H9 (cell line): ENCODE data around the gene PCDHGB4. TPM values are rescaled to one million over a fixed set of nuclear protein-coding genes. Genes with fewer than 3 reads are reported as not detected.

Experiments used
- DNase-seq: peaks from one replicate; pipeline ENCODE4 v3.0.0-alpha.2; 2017
- H2AFZ ChIP-seq: one replicate; pipeline ENCODE4 v1.6.1; 2013; ENCODE audit warnings: mild to moderate bottlenecking, low read length, control low read depth, moderate library complexity
- H2AK5ac ChIP-seq: 2 replicates; pipeline ENCODE4 v1.6.1; 2013; ENCODE audit warnings: low read length, control low read depth, mixed read lengths; ENCODE audit not compliant: insufficient read length
- H2BK120ac ChIP-seq: one replicate; pipeline ENCODE4 v1.6.1; 2013; ENCODE audit warnings: low read depth, mild to moderate bottlenecking, low read length, control low read depth, inconsistent platforms; ENCODE audit not compliant: poor library complexity, severe bottlenecking
- H2BK12ac ChIP-seq: 2 replicates; pipeline ENCODE4 v1.6.1; 2013; ENCODE audit warnings: low read length, control low read depth, mixed read lengths, low read depth; ENCODE audit not compliant: insufficient read length
- H2BK15ac ChIP-seq: 2 replicates; pipeline ENCODE4 v1.6.1; 2013; ENCODE audit warnings: low read depth, low read length, control low read depth
- H2BK20ac ChIP-seq: one replicate; pipeline ENCODE4 v1.6.1; 2013; ENCODE audit warnings: low read depth, mild to moderate bottlenecking, low read length, control low read depth, inconsistent platforms; ENCODE audit not compliant: poor library complexity, severe bottlenecking
- H2BK5ac ChIP-seq: 2 replicates; pipeline ENCODE4 v1.6.1; 2013; ENCODE audit warnings: low read length, control low read depth, mixed read lengths; ENCODE audit not compliant: insufficient read length
- H3K14ac ChIP-seq: 2 replicates; pipeline ENCODE4 v1.6.1; 2013; ENCODE audit warnings: low read length, control low read depth; ENCODE audit not compliant: insufficient read depth
- H3K18ac ChIP-seq: 2 replicates; pipeline ENCODE4 v1.6.1; 2013; ENCODE audit warnings: low read depth, mild to moderate bottlenecking, mixed read lengths, low read length, control low read depth; ENCODE audit not compliant: insufficient read length
- H3K23ac ChIP-seq: 2 replicates; pipeline ENCODE4 v1.6.1; 2013; ENCODE audit warnings: low read length, control low read depth, mixed read lengths, low read depth; ENCODE audit not compliant: insufficient read length
- H3K23me2 ChIP-seq: 2 replicates; pipeline ENCODE4 v1.6.1; 2013; ENCODE audit warnings: low read depth, mild to moderate bottlenecking, mixed read lengths, low read length, control low read depth; ENCODE audit not compliant: insufficient read length, poor library complexity, severe bottlenecking
- H3K27ac ChIP-seq: 2 replicates; pipeline ENCODE4 v1.5.1; 2013; ENCODE audit warnings: low read length, control low read depth, mixed read lengths, low read depth; ENCODE audit not compliant: insufficient read length
- H3K27me3 ChIP-seq: 2 replicates; pipeline ENCODE4 v1.6.1; 2013; ENCODE audit warnings: low read length, control low read depth, inconsistent platforms; ENCODE audit not compliant: insufficient read depth
- H3K4ac ChIP-seq: 2 replicates; pipeline ENCODE4 v1.6.1; 2013; ENCODE audit warnings: low read depth, mild to moderate bottlenecking, control low read depth, inconsistent platforms, low read length, moderate library complexity
- H3K4me1 ChIP-seq: 2 replicates; pipeline ENCODE4 v1.6.1; 2013; ENCODE audit warnings: low read length, control low read depth, inconsistent platforms; ENCODE audit not compliant: insufficient read depth
- H3K4me2 ChIP-seq: 2 replicates; pipeline ENCODE4 v1.6.1; 2013; ENCODE audit warnings: low read length, control low read depth, mixed read lengths; ENCODE audit not compliant: insufficient read length, insufficient read depth
- H3K56ac ChIP-seq: 2 replicates; pipeline ENCODE4 v1.6.1; 2013; ENCODE audit warnings: low read depth, mild to moderate bottlenecking, mixed read lengths, low read length, control low read depth; ENCODE audit not compliant: insufficient read length
- H3K79me1 ChIP-seq: 2 replicates; pipeline ENCODE4 v1.6.1; 2013; ENCODE audit warnings: low read depth, mild to moderate bottlenecking, moderate library complexity, low read length, control low read depth, inconsistent platforms; ENCODE audit not compliant: insufficient read depth, poor library complexity, severe bottlenecking
- H3K79me2 ChIP-seq: 2 replicates; pipeline ENCODE4 v1.6.1; 2013; ENCODE audit warnings: low read length, control low read depth, inconsistent platforms; ENCODE audit not compliant: insufficient read depth
- H3K9ac ChIP-seq: 2 replicates; pipeline ENCODE4 v1.6.1; 2013; ENCODE audit warnings: low read length, control low read depth, mixed read lengths; ENCODE audit not compliant: insufficient read length; ENCODE audit errors: extremely low read depth
- H3K9me3 ChIP-seq: one replicate; pipeline ENCODE4 v1.6.1; 2013; ENCODE audit warnings: low read depth, low read length, inconsistent platforms; ENCODE audit not compliant: control insufficient read depth
- H3T11ph ChIP-seq: one replicate; pipeline ENCODE4 v1.6.1; 2013; ENCODE audit warnings: mild to moderate bottlenecking, low read length, control low read depth, inconsistent platforms
- H4K20me1 ChIP-seq: one replicate; pipeline ENCODE4 v1.6.1; 2013; ENCODE audit not compliant: control insufficient read depth, insufficient read length, insufficient read depth
- H4K5ac ChIP-seq: 2 replicates; pipeline ENCODE4 v1.6.1; 2013; ENCODE audit warnings: low read depth, mild to moderate bottlenecking, mixed read lengths, low read length, control low read depth; ENCODE audit not compliant: insufficient read length
- H4K8ac ChIP-seq: replicated peaks from 2 replicates; pipeline ENCODE4 v1.6.1; 2013; ENCODE audit warnings: low read length, control low read depth, mixed read lengths, low read depth; ENCODE audit not compliant: insufficient read length
- H4K91ac ChIP-seq: 2 replicates; pipeline ENCODE4 v1.6.1; 2013; ENCODE audit warnings: low read depth, mild to moderate bottlenecking, moderate library complexity, mixed read lengths, low read length, control low read depth; ENCODE audit not compliant: insufficient read length
- H3K27ac Mint-ChIP-seq, 3 experiments: 2 replicates in 2 of 3; 3 replicates in 1 of 3; pipeline ENCODE4 v1.8.0; 2020 to 2021; ENCODE audit warnings: mixed read lengths in 3 of 3, mild to moderate bottlenecking in 1 of 3, moderate library complexity in 1 of 3
- H3K27me3 Mint-ChIP-seq: 2 replicates; pipeline ENCODE4 v1.8.0; 2021; ENCODE audit warnings: low read depth, mild to moderate bottlenecking, moderate library complexity, mixed read lengths
- H3K36me3 Mint-ChIP-seq, 3 experiments: 2 replicates in 2 of 3; 3 replicates in 1 of 3; pipeline ENCODE4 v1.8.0; 2020 to 2021; ENCODE audit warnings: low read depth in 3 of 3, mixed read lengths in 3 of 3; ENCODE audit not compliant: insufficient read depth in 1 of 3
- H3K4me1 Mint-ChIP-seq, 2 experiments: 2 replicates each; pipeline ENCODE4 v1.8.0; 2020; ENCODE audit warnings: mixed read lengths in 2 of 2
- H3K4me3 Mint-ChIP-seq, 2 experiments: 2 replicates in 1 of 2; 3 replicates in 1 of 2; pipeline ENCODE4 v1.8.0; 2020 to 2021; ENCODE audit warnings: mild to moderate bottlenecking in 2 of 2, mixed read lengths in 2 of 2, moderate library complexity in 1 of 2
- H3K9me3 Mint-ChIP-seq, 2 experiments: 2 replicates in 1 of 2; 3 replicates in 1 of 2; pipeline ENCODE4 v1.8.0; 2020; ENCODE audit warnings: mild to moderate bottlenecking in 2 of 2, mixed read lengths in 2 of 2, moderate library complexity in 1 of 2
- WGBS: extraction: QIAGEN DNeasy Blood & Tissue Kit; methylation state at CpG from one replicate; pipeline ENCODE4 v1.1.7; 2013; ENCODE audit warnings: missing lambda C conversion rate, low lambda C conversion rate, mixed read lengths; ENCODE audit not compliant: insufficient read length; ENCODE audit errors: extremely low coverage; 5-methylcytosine and 5-hydroxymethylcytosine counted together
- total RNA-seq: library from RNA; stranded (reverse); gene quantifications from 2 replicates; pipeline ENCODE4 v1.2.1, GENCODE V29; 2021
- TF ChIP-seq, protein P1 (sequence below): fragments of 200-600 bp; sonication (generic); conservative IDR thresholded peaks from 3 replicates; pipeline ENCODE4 v1.8.0; 2021; ENCODE audit warnings: antibody characterized with exemption, mild to moderate bottlenecking

PCDHGB4 gene
- total RNA-seq, 1 experiment from 2014 or later = 4.2 TPM

DNA sequence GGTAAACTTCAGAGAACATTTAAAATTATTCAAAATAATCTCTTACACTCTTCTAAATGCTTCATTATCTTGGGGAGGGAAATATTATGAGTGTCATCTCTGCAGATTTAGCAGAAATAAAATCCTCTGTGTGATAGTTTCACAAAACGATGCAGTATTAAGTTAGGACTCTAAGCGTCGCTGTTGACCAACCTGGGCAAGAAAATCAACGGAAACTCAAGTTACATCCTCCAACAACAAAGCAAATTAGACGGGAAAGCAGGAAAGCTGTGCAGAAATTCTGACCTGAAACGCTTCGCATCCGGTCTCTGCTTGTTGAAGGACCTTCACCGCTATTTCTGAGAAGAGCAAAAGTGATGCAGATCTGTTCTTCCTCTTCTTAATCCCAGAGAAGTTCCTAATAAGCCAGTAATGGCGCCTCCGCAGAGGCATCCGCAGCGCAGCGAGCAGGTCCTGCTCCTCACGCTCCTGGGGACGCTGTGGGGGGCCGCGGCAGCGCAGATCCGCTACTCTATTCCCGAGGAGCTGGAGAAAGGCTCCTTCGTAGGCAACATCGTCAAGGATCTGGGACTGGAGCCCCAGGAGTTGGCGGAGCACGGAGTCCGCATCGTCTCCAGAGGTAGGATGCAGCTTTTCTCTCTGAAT, 13.7 kb upstream of the PCDHGB4 start, which contains the start of gene PCDHGA6:
Gene PCDHGA6, plus strand, starts transcription at position 219 of the 645 bp plus-strand sequence. Its CDS starts 193 bp downstream, at position 412.
- peaks cover 57 to 69% of the 10 kb centered on the region in 2 experiments for H3K9me3 Mint-ChIP-seq
- H3K14ac ChIP-seq = no peak within 1 kb of the TSS
- no peak within 1 kb of the TSS for H3K56ac ChIP-seq
- no peaks in the 10 kb centered on the region for H3K79me1 ChIP-seq
- peaks cover 34% of the 10 kb centered on the region for H3K9me3 ChIP-seq
- H3K23me2 ChIP-seq = no peaks in the 10 kb centered on the region
- no peak within 1 kb of the TSS for H2BK12ac ChIP-seq
- no peak within 1 kb of the TSS for H4K5ac ChIP-seq
- TF ChIP-seq, protein P1, sequence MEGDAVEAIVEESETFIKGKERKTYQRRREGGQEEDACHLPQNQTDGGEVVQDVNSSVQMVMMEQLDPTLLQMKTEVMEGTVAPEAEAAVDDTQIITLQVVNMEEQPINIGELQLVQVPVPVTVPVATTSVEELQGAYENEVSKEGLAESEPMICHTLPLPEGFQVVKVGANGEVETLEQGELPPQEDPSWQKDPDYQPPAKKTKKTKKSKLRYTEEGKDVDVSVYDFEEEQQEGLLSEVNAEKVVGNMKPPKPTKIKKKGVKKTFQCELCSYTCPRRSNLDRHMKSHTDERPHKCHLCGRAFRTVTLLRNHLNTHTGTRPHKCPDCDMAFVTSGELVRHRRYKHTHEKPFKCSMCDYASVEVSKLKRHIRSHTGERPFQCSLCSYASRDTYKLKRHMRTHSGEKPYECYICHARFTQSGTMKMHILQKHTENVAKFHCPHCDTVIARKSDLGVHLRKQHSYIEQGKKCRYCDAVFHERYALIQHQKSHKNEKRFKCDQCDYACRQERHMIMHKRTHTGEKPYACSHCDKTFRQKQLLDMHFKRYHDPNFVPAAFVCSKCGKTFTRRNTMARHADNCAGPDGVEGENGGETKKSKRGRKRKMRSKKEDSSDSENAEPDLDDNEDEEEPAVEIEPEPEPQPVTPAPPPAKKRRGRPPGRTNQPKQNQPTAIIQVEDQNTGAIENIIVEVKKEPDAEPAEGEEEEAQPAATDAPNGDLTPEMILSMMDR = peak; percentile 20; the same call in 1 of the 3 replicates
- H4K20me1 ChIP-seq = no peaks in the 10 kb centered on the region
- H3K4me1 ChIP-seq = no peaks in the 10 kb centered on the region
- DNase-seq = no peak
- no peak within 1 kb of the TSS for H2BK5ac ChIP-seq
- H4K8ac ChIP-seq = no peak within 1 kb of the TSS
- H3K27ac Mint-ChIP-seq = no peak within 1 kb of the TSS; a peak in 1 of 7 replicates
- no peaks in the 10 kb centered on the region for H3K4me1 Mint-ChIP-seq
- H2BK120ac ChIP-seq = no peak within 1 kb of the TSS
- H3K79me2 ChIP-seq = no peaks in the 10 kb centered on the region
- no peak within 1 kb of the TSS for H3K9ac ChIP-seq
- no peaks in the 10 kb centered on the region for H3K27me3 ChIP-seq
- no peak within 1 kb of the TSS for H3K18ac ChIP-seq
- H4K91ac ChIP-seq = no peak within 1 kb of the TSS
- H3K36me3 Mint-ChIP-seq = peaks cover 33 to 52% (median 50%) of the 10 kb centered on the region in 3 experiments
- no peak within 1 kb of the TSS for H2BK20ac ChIP-seq
- no peak within 1 kb of the TSS for H3K23ac ChIP-seq
- no peak within 1 kb of the TSS for H3T11ph ChIP-seq
- no peak within 1 kb of the TSS for H3K4me3 Mint-ChIP-seq
- no CpG with 5 or more reads among the region's 27 CpGs for WGBS
- H2AK5ac ChIP-seq = no peak within 1 kb of the TSS
- no peak within 1 kb of the TSS for H3K4ac ChIP-seq
- H3K4me2 ChIP-seq = no peak within 1 kb of the TSS
- H2AFZ ChIP-seq = no peak within 1 kb of the TSS
- no peak within 1 kb of the TSS for H2BK15ac ChIP-seq
- no peak within 1 kb of the TSS for H3K27ac ChIP-seq
- H3K27me3 Mint-ChIP-seq = peaks cover 9% of the 10 kb centered on the region
